ENCODE data around the gene SHMT2.

DNA sequence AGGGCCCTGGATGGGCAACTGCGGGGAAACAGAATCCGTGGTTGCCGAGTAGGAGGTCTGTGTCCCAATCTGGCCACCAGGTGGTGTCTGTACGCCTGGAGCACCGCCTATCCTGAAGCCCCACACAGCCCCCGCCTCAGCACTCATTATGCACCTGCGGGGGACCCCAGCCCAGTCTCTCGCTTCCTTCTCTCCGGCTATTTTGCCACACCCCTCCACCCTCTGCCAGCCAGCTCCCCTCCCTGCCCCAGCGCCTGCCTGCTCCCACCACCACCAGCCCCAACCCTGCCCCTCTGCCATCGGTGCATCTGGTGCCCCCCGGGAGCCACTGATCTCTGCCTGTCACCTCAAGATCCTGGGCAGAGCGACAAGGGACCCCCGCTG is 15.1 kb upstream of the SHMT2 start:
- TF ChIP-seq CTCF (IDR thresholded peaks at IDR 0.05) (peak; percentile 63 to 78 (median 68)), POLR2A (IDR thresholded peaks at IDR 0.05) (no peak)

All from uterus (tissue), 2 donors.